Measurements from ENCODE around the gene GHITM.

DNA sequence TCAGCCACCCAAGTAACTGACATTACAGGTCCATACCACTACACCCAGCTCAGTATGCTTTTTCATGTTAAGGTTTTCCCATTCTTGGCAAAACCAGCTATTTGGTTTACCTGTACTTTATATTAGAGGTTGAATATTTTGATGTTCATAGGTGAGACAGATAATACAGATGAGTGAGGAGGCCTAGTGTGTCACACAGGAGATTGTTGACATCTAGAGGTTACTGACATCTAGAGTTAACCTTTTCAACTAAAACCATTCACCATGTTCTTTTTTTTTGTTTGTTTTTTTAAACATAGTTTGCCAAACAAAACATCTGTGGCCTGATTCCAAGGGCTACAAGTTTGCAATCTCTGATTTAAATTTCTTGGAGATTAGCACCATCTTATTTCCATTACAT lies 8.0 kb downstream of the GHITM start:
- TF ChIP-seq, protein P1, sequence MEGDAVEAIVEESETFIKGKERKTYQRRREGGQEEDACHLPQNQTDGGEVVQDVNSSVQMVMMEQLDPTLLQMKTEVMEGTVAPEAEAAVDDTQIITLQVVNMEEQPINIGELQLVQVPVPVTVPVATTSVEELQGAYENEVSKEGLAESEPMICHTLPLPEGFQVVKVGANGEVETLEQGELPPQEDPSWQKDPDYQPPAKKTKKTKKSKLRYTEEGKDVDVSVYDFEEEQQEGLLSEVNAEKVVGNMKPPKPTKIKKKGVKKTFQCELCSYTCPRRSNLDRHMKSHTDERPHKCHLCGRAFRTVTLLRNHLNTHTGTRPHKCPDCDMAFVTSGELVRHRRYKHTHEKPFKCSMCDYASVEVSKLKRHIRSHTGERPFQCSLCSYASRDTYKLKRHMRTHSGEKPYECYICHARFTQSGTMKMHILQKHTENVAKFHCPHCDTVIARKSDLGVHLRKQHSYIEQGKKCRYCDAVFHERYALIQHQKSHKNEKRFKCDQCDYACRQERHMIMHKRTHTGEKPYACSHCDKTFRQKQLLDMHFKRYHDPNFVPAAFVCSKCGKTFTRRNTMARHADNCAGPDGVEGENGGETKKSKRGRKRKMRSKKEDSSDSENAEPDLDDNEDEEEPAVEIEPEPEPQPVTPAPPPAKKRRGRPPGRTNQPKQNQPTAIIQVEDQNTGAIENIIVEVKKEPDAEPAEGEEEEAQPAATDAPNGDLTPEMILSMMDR (IDR thresholded peaks at IDR 0.05), result no peak
- no peak for TF ChIP-seq POLR2AphosphoS5 (IDR thresholded peaks at IDR 0.05)
- TF ChIP-seq POLR2A (IDR thresholded peaks at IDR 0.05), result no peak

Measured in prostate gland (tissue), 2 donors.